ENCODE measurements around the gene GFOD2.

Gene GFOD2

GRCh38 chr16:67636713-67637112 is 82.4 kb downstream of the GFOD2 start:
- H2BK5ac ChIP-seq (ENCODE audit: low read depth, low read length, poor library complexity), result no peak overlapping the region
- H3K27ac ChIP-seq (ENCODE audit: low read depth, low read length), result no peak overlapping the region
- no peak overlapping the region for H2AK5ac ChIP-seq (ENCODE audit: low read length)
- H3K9ac ChIP-seq (ENCODE audit: low read length), result no peak overlapping the region
- H3K36me3 ChIP-seq (ENCODE audit: control insufficient read depth in 1 of 2, insufficient read depth in 2 of 2, low read length in 2 of 2), result peaks cover 36 to 59% of the 10 kb centered on the region in 2 experiments
- H3K18ac ChIP-seq (ENCODE audit: low read length), result no peak overlapping the region
- H4K8ac ChIP-seq (ENCODE audit: low read depth, low read length), result no peak overlapping the region
- H2AFZ ChIP-seq (ENCODE audit: insufficient read depth, low read length, poor library complexity), result no peak overlapping the region
- no peaks in the 10 kb centered on the region for H3K79me1 ChIP-seq (ENCODE audit: low read length)
- no peak overlapping the region for H3K4me3 ChIP-seq (ENCODE audit: low read depth, low read length)
- no peak overlapping the region for H2BK120ac ChIP-seq (ENCODE audit: insufficient read depth, low read length, poor library complexity)
- DNase-seq, result no peak
- H3K4me1 ChIP-seq (ENCODE audit: control insufficient read depth in 1 of 2, insufficient read depth in 2 of 2, low read length in 2 of 2), result no peaks in the 10 kb centered on the region
- H3K23ac ChIP-seq (ENCODE audit: low read length), result no peak overlapping the region
- H3K9me3 ChIP-seq (ENCODE audit: insufficient read depth, low read depth, low read length), result no peaks in the 10 kb centered on the region
- H3K27me3 ChIP-seq (ENCODE audit: insufficient read depth, low read length), result no peaks in the 10 kb centered on the region
- no peak overlapping the region for H4K12ac ChIP-seq (ENCODE audit: low read depth, low read length)
- no peak overlapping the region for H4K91ac ChIP-seq (ENCODE audit: low read depth, low read length)
- H3K14ac ChIP-seq (ENCODE audit: low read length), result no peak overlapping the region
- H3K4me2 ChIP-seq (ENCODE audit: low read length), result no peak overlapping the region
- no peak overlapping the region for H2BK12ac ChIP-seq (ENCODE audit: low read length)
- H3K79me2 ChIP-seq (ENCODE audit: control insufficient read depth, insufficient read depth, low read length, poor library complexity), result no peaks in the 10 kb centered on the region
- WGBS (ENCODE audit: extremely low coverage, insufficient coverage, insufficient read length), result no CpG with 5 or more reads among the region's 8 CpGs
- H3K4ac ChIP-seq (ENCODE audit: low read depth, low read length), result no peak overlapping the region

DNA sequence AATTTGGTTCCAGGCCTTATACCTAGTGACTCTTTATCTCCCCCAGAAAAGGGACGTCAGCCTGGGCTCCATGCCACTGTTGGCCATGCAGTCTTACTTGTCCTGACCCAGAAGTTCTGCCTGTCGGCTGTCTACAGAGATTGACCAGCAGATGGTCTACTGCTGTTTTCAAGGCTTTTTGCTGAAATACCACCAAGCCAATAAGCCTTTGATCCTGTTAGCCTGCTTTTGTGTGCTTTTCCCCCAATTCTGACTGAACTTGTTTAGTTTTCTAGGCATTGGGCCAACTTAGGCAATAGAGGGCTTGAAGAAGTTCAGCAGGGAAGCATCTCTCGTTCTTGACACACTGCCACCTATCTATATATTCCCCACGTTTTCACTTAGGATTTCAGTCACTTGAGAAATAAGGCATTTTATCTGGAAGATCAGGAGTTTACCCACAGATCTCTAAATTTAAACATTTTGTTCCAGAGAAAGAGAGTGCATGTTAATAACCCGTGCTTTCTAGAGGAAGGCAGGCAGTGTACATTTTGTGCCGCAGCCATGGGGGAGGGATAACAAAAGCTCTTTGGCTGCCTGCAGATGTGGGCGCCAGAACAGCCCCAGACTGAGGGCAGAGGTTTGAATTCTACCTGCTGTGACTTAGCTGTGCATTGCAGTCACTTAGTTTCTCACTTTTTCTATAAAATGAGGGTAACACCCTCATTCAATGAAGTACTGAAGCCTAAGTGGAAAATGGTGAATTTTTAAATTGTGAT is 86.5 kb downstream of the GFOD2 start:
- no peak overlapping the region for H3K4me2 ChIP-seq (ENCODE audit: low read length)
- no peaks in the 10 kb centered on the region for H3K9me3 ChIP-seq (ENCODE audit: insufficient read depth, low read depth, low read length)
- WGBS (ENCODE audit: extremely low coverage, insufficient coverage, insufficient read length), result no CpG with 5 or more reads among the region's 7 CpGs
- H4K8ac ChIP-seq (ENCODE audit: low read depth, low read length), result no peak overlapping the region
- H3K36me3 ChIP-seq (ENCODE audit: control insufficient read depth in 1 of 2, insufficient read depth in 2 of 2, low read length in 2 of 2), result peaks cover 50 to 64% of the 10 kb centered on the region in 2 experiments
- no peaks in the 10 kb centered on the region for H3K4me1 ChIP-seq (ENCODE audit: control insufficient read depth in 1 of 2, insufficient read depth in 2 of 2, low read length in 2 of 2)
- H3K4ac ChIP-seq (ENCODE audit: low read depth, low read length), result no peak overlapping the region
- no peak for DNase-seq
- no peak overlapping the region for H4K91ac ChIP-seq (ENCODE audit: low read depth, low read length)
- no peak overlapping the region for H2AFZ ChIP-seq (ENCODE audit: insufficient read depth, low read length, poor library complexity)
- H2AK5ac ChIP-seq (ENCODE audit: low read length), result no peak overlapping the region
- no peaks in the 10 kb centered on the region for H3K27me3 ChIP-seq (ENCODE audit: insufficient read depth, low read length)
- no peak overlapping the region for H3K9ac ChIP-seq (ENCODE audit: low read length)
- no peak overlapping the region for H3K4me3 ChIP-seq (ENCODE audit: low read depth, low read length)
- no peaks in the 10 kb centered on the region for H3K79me1 ChIP-seq (ENCODE audit: low read length)
- no peak overlapping the region for H3K14ac ChIP-seq (ENCODE audit: low read length)
- no peak overlapping the region for H2BK120ac ChIP-seq (ENCODE audit: insufficient read depth, low read length, poor library complexity)
- H2BK5ac ChIP-seq (ENCODE audit: low read depth, low read length, poor library complexity), result no peak overlapping the region
- no peak overlapping the region for H2BK12ac ChIP-seq (ENCODE audit: low read length)
- H3K23ac ChIP-seq (ENCODE audit: low read length), result no peak overlapping the region
- no peak overlapping the region for H3K18ac ChIP-seq (ENCODE audit: low read length)
- H3K79me2 ChIP-seq (ENCODE audit: control insufficient read depth, insufficient read depth, low read length, poor library complexity), result no peaks in the 10 kb centered on the region
- no peak overlapping the region for H3K27ac ChIP-seq (ENCODE audit: low read depth, low read length)
- H4K12ac ChIP-seq (ENCODE audit: low read depth, low read length), result no peak overlapping the region

- Histone ChIP-seq H3K4me1 (ENCODE audit: control insufficient read depth in 1 of 2, insufficient read depth in 2 of 2, low read length in 2 of 2) (no peaks in the 10 kb centered on the region), H2BK120ac (ENCODE audit: insufficient read depth, low read length, poor library complexity) (no peak overlapping the region), H4K8ac (ENCODE audit: low read depth, low read length) (no peak overlapping the region), H3K36me3 (ENCODE audit: control insufficient read depth in 1 of 2, insufficient read depth in 2 of 2, low read length in 2 of 2) (peaks cover 42 to 62% of the 10 kb centered on the region in 2 experiments), H2BK5ac (ENCODE audit: low read depth, low read length, poor library complexity) (no peak overlapping the region), H3K9ac (ENCODE audit: low read length) (no peak overlapping the region), H4K12ac (ENCODE audit: low read depth, low read length) (no peak overlapping the region), H2AFZ (ENCODE audit: insufficient read depth, low read length, poor library complexity) (no peak overlapping the region), H3K79me1 (ENCODE audit: low read length) (no peaks in the 10 kb centered on the region), H3K23ac (ENCODE audit: low read length) (no peak overlapping the region), H3K79me2 (ENCODE audit: control insufficient read depth, insufficient read depth, low read length, poor library complexity) (no peaks in the 10 kb centered on the region), H3K4ac (ENCODE audit: low read depth, low read length) (no peak overlapping the region), H3K14ac (ENCODE audit: low read length) (no peak overlapping the region), H2AK5ac (ENCODE audit: low read length) (no peak overlapping the region), H2BK12ac (ENCODE audit: low read length) (no peak overlapping the region), H3K27me3 (ENCODE audit: insufficient read depth, low read length) (no peaks in the 10 kb centered on the region), H3K9me3 (ENCODE audit: insufficient read depth, low read depth, low read length) (no peaks in the 10 kb centered on the region), H3K4me2 (ENCODE audit: low read length) (no peak overlapping the region), H3K18ac (ENCODE audit: low read length) (no peak overlapping the region), H3K27ac (ENCODE audit: low read depth, low read length) (no peak overlapping the region), H4K91ac (ENCODE audit: low read depth, low read length) (no peak overlapping the region), H3K4me3 (ENCODE audit: low read depth, low read length) (no peak overlapping the region)
- DNase-seq, result no peak
- no CpG with 5 or more reads among the region's 14 CpGs for WGBS (ENCODE audit: extremely low coverage, insufficient coverage, insufficient read length)
Observed at GRCh38 chr16:67628216-67628615, 90.9 kb downstream of the GFOD2 start.
